ENCODE results near the gene ARHGAP45. TPM values are rescaled to one million over a fixed set of nuclear protein-coding genes. Genes with fewer than 3 reads are reported as not detected.

ARHGAP45 gene
- total RNA-seq, 3 donors from 2014 or later (not counting 1 experiment from before 2014, with no cell fraction given), result 535 to 601 (median 560) TPM

GRCh38 chr19:1068009-1069001, 1.3 kb downstream of the ARHGAP45 start:
- Histone ChIP-seq H3K36me3 (ENCODE audit: control insufficient read depth, insufficient read depth, low read length) (peaks cover 40% of the 10 kb centered on the region), H3K4me1 (ENCODE audit: control insufficient read depth, insufficient read depth, low read length) (peaks cover 80% of the 10 kb centered on the region), H3K9me3 (ENCODE audit: control insufficient read depth, insufficient read depth, low read length) (no peaks in the 10 kb centered on the region), H3K27ac (ENCODE audit: low read length) (peak overlapping the region; percentile 94), H3K4me3 (ENCODE audit: low read length) (peak overlapping the region; percentile 97), H3K27me3 (ENCODE audit: control insufficient read depth, insufficient read depth, low read length) (no peaks in the 10 kb centered on the region)
- Mint-ChIP-seq H3K27ac (peak overlapping the region; percentile 88 to 93), H3K36me3 (no peaks in the 10 kb centered on the region), H3K9me3 (no peaks in the 10 kb centered on the region), H3K4me3 (peak overlapping the region; percentile 91), H3K27me3 (ENCODE audit: low read depth in 2 of 2) (no peaks in the 10 kb centered on the region), H3K4me1 (peaks cover 32 to 59% of the 10 kb centered on the region in 2 donors)
- intact Hi-C loops (cut with micrococcal nuclease), result loop anchor here (5.0 kb wide), 2 partner anchors 34 to 36 kb away; partner anchors contain the start of gene GPX4
- ATAC-seq (peak; percentile 11 to 18 (median 15)), DNase-seq (peak; percentile 63 to 81)
- TF ChIP-seq CTCF (IDR thresholded peaks at IDR 0.05), result no peak
- 7% methylated on average over 42 of the region's 45 CpGs for WGBS (ENCODE audit: insufficient coverage)

- 10% methylated on average over 25 of the region's 25 CpGs for WGBS (ENCODE audit: insufficient coverage)
- Histone ChIP-seq H3K36me3 (ENCODE audit: control insufficient read depth, insufficient read depth, low read length) (peaks cover 49% of the 10 kb centered on the region), H3K9me3 (ENCODE audit: control insufficient read depth, insufficient read depth, low read length) (no peaks in the 10 kb centered on the region), H3K4me3 (ENCODE audit: low read length) (peak overlapping the region; percentile 97), H3K4me1 (ENCODE audit: control insufficient read depth, insufficient read depth, low read length) (peaks cover 83% of the 10 kb centered on the region), H3K27ac (ENCODE audit: low read length) (peak overlapping the region; percentile 94), H3K27me3 (ENCODE audit: control insufficient read depth, insufficient read depth, low read length) (no peaks in the 10 kb centered on the region)
- Mint-ChIP-seq H3K27ac (peak overlapping the region; percentile 88 to 93), H3K4me3 (peak overlapping the region; percentile 91), H3K27me3 (ENCODE audit: low read depth in 2 of 2) (no peaks in the 10 kb centered on the region), H3K9me3 (no peaks in the 10 kb centered on the region), H3K4me1 (peaks cover 33 to 55% of the 10 kb centered on the region in 2 donors), H3K36me3 (no peaks in the 10 kb centered on the region)
- intact Hi-C loops (cut with micrococcal nuclease), result loop anchor here (5.0 kb wide), 2 partner anchors 33 to 37 kb away; partner anchors contain the start of gene GPX4
- ATAC-seq (peak; percentile 7 to 51 (median 25)), DNase-seq (peak; percentile 53 to 87)
- TF ChIP-seq CTCF (IDR thresholded peaks at IDR 0.05), result no peak
Observed at GRCh38 chr19:1069009-1069779, 2.2 kb downstream of the ARHGAP45 start.

GRCh38 chr19:1070576-1070930, 3.6 kb downstream of the ARHGAP45 start:
- H3K4me1 Mint-ChIP-seq, result peaks cover 31 to 46% of the 10 kb centered on the region in 2 donors

More at GRCh38 chr19:1070576-1070930, 3.6 kb downstream of the ARHGAP45 start:
- no peak for TF ChIP-seq CTCF (IDR thresholded peaks at IDR 0.05)
- Mint-ChIP-seq H3K27me3 (ENCODE audit: low read depth in 2 of 2) (no peaks in the 10 kb centered on the region), H3K27ac (peak overlapping the region; percentile 33 to 93), H3K4me3 (peak overlapping the region; percentile 91), H3K9me3 (no peaks in the 10 kb centered on the region), H3K36me3 (peaks cover 2% of the 10 kb centered on the region)
- Histone ChIP-seq H3K4me3 (ENCODE audit: low read length) (no peak overlapping the region), H3K4me1 (ENCODE audit: control insufficient read depth, insufficient read depth, low read length) (peaks cover 82% of the 10 kb centered on the region), H3K27me3 (ENCODE audit: control insufficient read depth, insufficient read depth, low read length) (no peaks in the 10 kb centered on the region), H3K27ac (ENCODE audit: low read length) (no peak overlapping the region), H3K36me3 (ENCODE audit: control insufficient read depth, insufficient read depth, low read length) (peaks cover 59% of the 10 kb centered on the region), H3K9me3 (ENCODE audit: control insufficient read depth, insufficient read depth, low read length) (no peaks in the 10 kb centered on the region)
- ATAC-seq (no peak), DNase-seq (no peak)
- WGBS (ENCODE audit: insufficient coverage), result 95% methylated on average over 21 of the region's 21 CpGs
- intact Hi-C loops (cut with micrococcal nuclease), result no loop called here
